Thyroid gland (tissue), 4 donors: Measurements from ENCODE around the gene AQP3. TPM values are rescaled to one million over a fixed set of nuclear protein-coding genes. Genes with fewer than 3 reads are reported as not detected.
A peak's percentile ranks its signal among the peaks of the same experiment; 100 is the strongest.

Source experiments
- DNase-seq, 2 donors: peaks; one replicate each; pipeline ENCODE4 v3.0.0-alpha.2; 2019
- H3K27ac ChIP-seq, 3 donors: fragments of 200-600 bp; sonication (generic); 1 replicate in 2 of 3; 2 replicates in 1 of 3; pipeline ENCODE4 v1.5.1; 2016 to 2019; ENCODE audit warnings: mild to moderate bottlenecking in 1 of 3, moderate library complexity in 1 of 3
- H3K27me3 ChIP-seq: fragments of 200-600 bp; sonication (generic); one replicate; pipeline ENCODE4 v1.5.1; 2019
- H3K36me3 ChIP-seq, 2 donors: fragments of 200-600 bp; sonication (generic); one replicate each; pipeline ENCODE4 v1.5.1; 2016 to 2019
- H3K4me1 ChIP-seq, 2 donors: fragments of 200-600 bp; sonication (generic); one replicate each; pipeline ENCODE4 v1.5.1; 2017 to 2019
- H3K4me3 ChIP-seq, 3 donors: fragments of 200-600 bp; sonication (generic); replicated peaks in 1 of 3; 1 replicate in 2 of 3; 2 replicates in 1 of 3; pipeline ENCODE4 v1.5.1; 2016; ENCODE audit warnings: mild to moderate bottlenecking in 1 of 3
- H3K9me3 ChIP-seq: fragments of 200-600 bp; sonication (generic); one replicate; pipeline ENCODE4 v1.5.1; 2017
- POLR2A ChIP-seq, 2 donors: fragments of 450-650 bp; IDR thresholded peaks; one replicate each; pipeline ENCODE4 v1.6.1; 2017; ENCODE audit warnings: antibody characterized with exemption in 2 of 2, mild to moderate bottlenecking in 2 of 2, moderate library complexity in 1 of 2
- WGBS, 2 donors: methylation state at CpG; one replicate each; pipeline ENCODE4 v1.1.5; 2017; 5-methylcytosine and 5-hydroxymethylcytosine counted together
- intact Hi-C: fragments of 100-400 bp; cut with DNase I; formaldehyde crosslinking; loops from one replicate; pipeline ENCODE4 v1.15.1; 2023
- total RNA-seq, 4 donors: library from RNA; depleted of rRNA; stranded (reverse); fragments of >200 nt; gene quantifications; one replicate each; pipeline ENCODE4 v1.2.3, GENCODE V29; 2016
- TF ChIP-seq, protein P1 (sequence below), 6 experiments: fragments of 200-600 bp in 3 of 6; fragments of 450-650 bp in 3 of 6; sonication (generic) in 3 of 6; IDR thresholded peaks; one replicate each; pipeline ENCODE4 v1.5.1; 2016 to 2019; ENCODE audit warnings: antibody characterized with exemption in 6 of 6, mild to moderate bottlenecking in 2 of 6, inconsistent platforms in 1 of 6, moderate library complexity in 1 of 6

AQP3 gene
- total RNA-seq, 4 donors from 2014 or later, result 1.0 to 4.3 (median 2.5) TPM

DNA sequence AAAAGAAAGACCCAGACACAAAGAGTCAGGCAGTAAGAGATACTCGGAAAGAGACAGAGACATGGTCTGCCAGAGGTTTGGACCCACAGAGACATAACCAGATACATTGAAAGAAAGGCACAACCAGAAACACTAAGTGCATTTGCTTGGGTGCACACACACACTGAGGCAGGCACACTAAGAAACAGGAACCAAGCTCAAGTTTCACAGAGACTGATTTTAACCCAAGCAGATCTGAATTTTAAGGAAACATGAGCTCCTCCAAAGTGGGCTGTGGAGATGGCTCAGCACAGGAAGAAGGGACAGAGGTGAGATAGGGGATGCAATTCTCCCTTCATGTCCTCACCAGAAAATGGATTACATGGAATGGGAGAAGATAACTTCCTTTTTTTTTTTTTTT, 9.5 kb downstream of the AQP3 start:
- peaks cover 8 to 16% of the 10 kb centered on the region in 2 donors for H3K4me1 ChIP-seq
- no peaks in the 10 kb centered on the region for H3K27me3 ChIP-seq
- no peak for DNase-seq
- H3K9me3 ChIP-seq, result no peaks in the 10 kb centered on the region
- H3K36me3 ChIP-seq, result no peaks in the 10 kb centered on the region
- H3K4me3 ChIP-seq, result no peak overlapping the region
- H3K27ac ChIP-seq, result no peak overlapping the region
- intact Hi-C loops, result no loop called here
- TF ChIP-seq POLR2A (IDR thresholded peaks at IDR 0.05), result no peak
- TF ChIP-seq, protein P1, sequence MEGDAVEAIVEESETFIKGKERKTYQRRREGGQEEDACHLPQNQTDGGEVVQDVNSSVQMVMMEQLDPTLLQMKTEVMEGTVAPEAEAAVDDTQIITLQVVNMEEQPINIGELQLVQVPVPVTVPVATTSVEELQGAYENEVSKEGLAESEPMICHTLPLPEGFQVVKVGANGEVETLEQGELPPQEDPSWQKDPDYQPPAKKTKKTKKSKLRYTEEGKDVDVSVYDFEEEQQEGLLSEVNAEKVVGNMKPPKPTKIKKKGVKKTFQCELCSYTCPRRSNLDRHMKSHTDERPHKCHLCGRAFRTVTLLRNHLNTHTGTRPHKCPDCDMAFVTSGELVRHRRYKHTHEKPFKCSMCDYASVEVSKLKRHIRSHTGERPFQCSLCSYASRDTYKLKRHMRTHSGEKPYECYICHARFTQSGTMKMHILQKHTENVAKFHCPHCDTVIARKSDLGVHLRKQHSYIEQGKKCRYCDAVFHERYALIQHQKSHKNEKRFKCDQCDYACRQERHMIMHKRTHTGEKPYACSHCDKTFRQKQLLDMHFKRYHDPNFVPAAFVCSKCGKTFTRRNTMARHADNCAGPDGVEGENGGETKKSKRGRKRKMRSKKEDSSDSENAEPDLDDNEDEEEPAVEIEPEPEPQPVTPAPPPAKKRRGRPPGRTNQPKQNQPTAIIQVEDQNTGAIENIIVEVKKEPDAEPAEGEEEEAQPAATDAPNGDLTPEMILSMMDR (IDR thresholded peaks at IDR 0.05), result no peak
- 92 to 94% methylated on average over 1 of the region's 1 CpG for WGBS, 2 donors

DNA sequence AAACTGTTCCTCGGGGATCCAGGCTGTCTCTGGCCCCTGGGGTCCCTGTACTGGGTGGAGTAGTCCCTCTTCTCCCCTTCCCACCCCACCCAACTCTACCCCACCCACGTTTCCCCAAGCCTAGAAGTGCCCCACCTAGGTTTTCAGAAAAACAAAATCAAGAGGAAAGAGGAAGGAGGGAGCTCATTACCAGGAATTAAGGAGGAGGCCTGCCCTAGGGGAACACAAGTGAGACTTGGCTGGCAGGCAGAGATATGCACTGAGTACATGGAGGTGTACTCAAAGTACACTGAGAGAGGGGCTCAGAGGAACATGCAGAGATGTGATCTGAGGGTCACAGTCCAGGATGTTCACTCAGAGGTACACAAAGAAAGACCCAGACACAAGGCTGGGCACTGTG, 10.2 kb downstream of the AQP3 start:
- no peaks in the 10 kb centered on the region for H3K27me3 ChIP-seq
- 36 to 51% methylated on average over 2 of the region's 2 CpGs for WGBS, 2 donors
- H3K4me1 ChIP-seq, result peaks cover 8 to 16% of the 10 kb centered on the region in 2 donors
- no peaks in the 10 kb centered on the region for H3K9me3 ChIP-seq
- intact Hi-C loops, result no loop called here
- H3K27ac ChIP-seq, result no peak overlapping the region
- TF ChIP-seq, protein P1 (IDR thresholded peaks at IDR 0.05), result no peak
- TF ChIP-seq POLR2A (IDR thresholded peaks at IDR 0.05), result no peak
- H3K36me3 ChIP-seq, result no peaks in the 10 kb centered on the region
- no peak overlapping the region for H3K4me3 ChIP-seq
- DNase-seq, result no peak

DNA sequence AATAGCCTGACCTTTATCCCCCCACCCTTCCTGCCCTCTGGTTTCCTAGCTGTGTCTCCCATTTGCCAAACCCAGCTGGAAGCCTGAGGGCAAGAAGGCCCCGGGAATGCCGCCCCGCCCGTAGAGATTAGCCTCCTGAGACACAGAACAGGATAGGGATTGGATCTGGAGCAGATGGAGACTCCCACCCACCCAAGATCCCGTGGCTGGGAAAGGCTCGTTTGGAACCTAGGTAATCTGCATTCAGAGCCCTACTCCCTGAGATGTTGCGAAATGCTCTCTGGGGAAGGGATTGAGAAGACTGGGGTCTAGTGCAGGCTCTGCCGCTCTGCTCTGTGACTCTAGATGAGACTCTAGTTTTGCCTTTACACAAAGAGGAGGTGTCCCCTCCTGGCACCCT, 10.9 kb downstream of the AQP3 start:
- 70 to 71% methylated on average over 8 of the region's 8 CpGs for WGBS, 2 donors
- TF ChIP-seq, protein P1 (IDR thresholded peaks at IDR 0.05), result no peak
- TF ChIP-seq POLR2A (IDR thresholded peaks at IDR 0.05), result no peak
- Histone ChIP-seq H3K4me1 (peaks cover 8 to 16% of the 10 kb centered on the region in 2 donors), H3K4me3 (no peak overlapping the region), H3K36me3 (no peaks in the 10 kb centered on the region), H3K27me3 (no peaks in the 10 kb centered on the region), H3K9me3 (no peaks in the 10 kb centered on the region), H3K27ac (no peak overlapping the region)
- DNase-seq, result no peak
- intact Hi-C loops, result no loop called here

DNA sequence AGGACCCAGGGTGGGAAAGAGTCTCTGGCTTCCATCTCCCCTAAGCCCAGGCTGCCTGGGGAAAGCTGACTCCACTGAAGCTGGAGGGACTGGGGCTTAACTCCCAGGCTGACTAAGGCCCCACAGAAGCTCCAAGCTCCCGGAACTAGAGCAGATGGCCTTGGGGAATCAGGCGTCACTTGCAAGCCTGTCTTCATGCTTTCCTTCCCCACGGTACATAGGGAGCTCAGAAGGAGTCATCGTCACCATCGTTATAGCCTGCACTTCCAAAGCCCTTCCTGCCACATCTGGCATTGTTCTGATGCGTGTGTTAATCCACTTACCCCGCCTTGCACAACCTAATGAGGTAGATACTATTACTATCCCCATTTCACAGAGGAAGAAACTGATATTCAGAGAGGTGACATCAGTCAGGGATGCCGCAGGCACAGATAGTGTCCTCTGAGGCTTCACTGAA, 11.5 kb downstream of the AQP3 start:
- H3K27me3 ChIP-seq, result no peaks in the 10 kb centered on the region
- no peak overlapping the region for H3K4me3 ChIP-seq
- DNase-seq, result no peak
- no peaks in the 10 kb centered on the region for H3K36me3 ChIP-seq
- intact Hi-C loops, result no loop called here
- H3K27ac ChIP-seq, result no peak overlapping the region
- H3K4me1 ChIP-seq, result peaks cover 8 to 16% of the 10 kb centered on the region in 2 donors
- H3K9me3 ChIP-seq, result no peaks in the 10 kb centered on the region
- no peak for TF ChIP-seq POLR2A (IDR thresholded peaks at IDR 0.05)
- TF ChIP-seq, protein P1 (IDR thresholded peaks at IDR 0.05), result no peak
- WGBS, 2 donors, result 85 to 95% methylated on average over 8 of the region's 8 CpGs

DNA sequence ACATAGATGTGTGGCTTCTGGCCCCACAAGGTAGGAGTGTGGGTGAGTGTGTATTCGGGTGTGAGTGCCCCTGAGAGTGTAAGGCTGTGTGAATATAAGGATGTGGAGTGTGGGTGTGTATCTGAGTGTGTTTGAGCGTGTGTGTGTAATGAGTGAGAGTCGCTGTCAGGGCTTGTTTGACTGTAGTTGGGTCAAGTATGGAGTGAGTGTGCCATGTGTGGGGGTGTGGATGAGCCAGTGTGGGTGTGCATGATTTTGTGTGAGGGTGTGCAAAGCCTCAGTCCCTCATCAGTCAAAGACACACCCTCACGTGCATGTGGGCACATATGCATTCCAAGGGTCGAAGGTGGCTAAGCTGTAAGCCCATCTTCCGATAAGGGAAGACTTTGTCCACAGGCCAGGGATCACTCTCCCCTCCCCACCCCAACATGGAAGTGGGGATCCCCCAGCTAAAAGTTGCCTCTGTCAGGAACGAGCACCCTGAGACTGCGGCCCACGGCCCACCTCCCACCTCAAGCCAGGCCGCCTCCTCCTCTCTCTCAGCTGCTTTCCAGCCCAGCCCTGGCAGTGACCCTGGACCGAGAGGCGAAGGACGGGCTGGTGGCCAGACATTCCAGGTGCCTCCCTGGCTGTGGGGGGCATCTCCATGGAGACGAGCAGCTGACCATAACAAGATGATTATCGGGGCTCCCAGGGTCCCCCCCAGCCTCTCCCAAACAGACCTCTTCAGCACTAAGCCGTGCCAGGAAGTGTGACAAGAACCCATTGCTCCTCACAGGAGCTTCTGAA, 12.9 kb downstream of the AQP3 start:
- 56 to 62% methylated on average over 14 to 16 of the region's 16 CpGs for WGBS, 2 donors

More for the DNA sequence above, 12.9 kb downstream of the AQP3 start:
- intact Hi-C loops, result no loop called here
- no peak for TF ChIP-seq POLR2A (IDR thresholded peaks at IDR 0.05)
- TF ChIP-seq, protein P1 (IDR thresholded peaks at IDR 0.05), result no peak
- DNase-seq, result peak; percentile 44 to 60
- Histone ChIP-seq H3K9me3 (no peaks in the 10 kb centered on the region), H3K4me1 (peaks cover 8 to 12% of the 10 kb centered on the region in 2 donors), H3K27me3 (no peaks in the 10 kb centered on the region), H3K36me3 (no peaks in the 10 kb centered on the region), H3K27ac (no peak overlapping the region), H3K4me3 (no peak overlapping the region)
